Stimulated activated CD4-positive, alpha-beta T cell treated with anti-CD3 and anti-CD28 coated beads, Interleukin-1b, Interleukin-23, amount 100 ng/mL, for 48 hours (primary cell): ENCODE results near the gene FA2H.

Source experiments
- DNase-seq: peaks from one replicate; pipeline ENCODE4 v3.0.0-alpha.2; 2020

The FA2H gene

DNA sequence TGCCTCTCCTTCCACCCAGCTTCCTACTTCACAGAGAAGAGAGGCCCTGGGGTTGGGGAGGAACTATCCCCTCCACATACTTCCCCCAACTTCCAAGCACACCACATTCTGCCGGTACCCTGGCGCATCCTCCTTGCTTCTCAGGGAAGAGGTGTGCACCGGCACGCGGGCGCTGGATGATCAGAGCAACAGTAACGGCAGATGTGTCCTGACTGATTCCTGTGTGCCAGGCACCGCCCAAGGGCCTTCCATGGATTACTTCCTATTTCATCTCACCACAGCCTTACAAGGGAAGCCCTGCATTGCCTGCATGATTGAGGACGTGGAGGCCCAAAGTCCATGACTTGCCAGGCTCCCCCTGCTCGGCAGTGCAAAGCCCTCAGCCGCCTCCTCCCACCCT is 52.9 kb downstream of the FA2H start:
- no peak for DNase-seq

DNA sequence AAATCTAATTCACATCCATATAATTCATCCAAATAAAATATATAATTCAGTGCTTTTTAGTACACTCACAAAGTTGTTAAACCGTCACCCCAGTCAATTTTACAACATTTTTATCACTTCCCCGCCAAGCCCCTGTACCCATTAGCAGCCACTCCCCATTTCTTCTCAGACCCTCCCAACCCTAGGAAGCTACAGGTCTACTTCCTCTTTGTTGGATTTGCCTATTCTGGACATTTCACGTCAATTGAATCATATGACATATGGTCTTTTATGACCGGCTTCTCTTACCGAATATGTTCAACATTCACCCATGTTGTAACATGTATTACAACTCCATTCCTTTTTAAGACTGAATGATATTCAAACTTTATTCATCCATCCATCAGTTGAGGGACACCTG is 54.0 kb downstream of the FA2H start:
- no peak for DNase-seq

GRCh38 chr16:74718741-74719610 is 55.6 kb downstream of the FA2H start:
- no peak for DNase-seq

- DNase-seq: no peak
Observed at GRCh38 chr16:74718140-74718539, 56.5 kb downstream of the FA2H start.

- DNase-seq: no peak
Observed at GRCh38 chr16:74717367-74717766, 57.3 kb downstream of the FA2H start.

DNA sequence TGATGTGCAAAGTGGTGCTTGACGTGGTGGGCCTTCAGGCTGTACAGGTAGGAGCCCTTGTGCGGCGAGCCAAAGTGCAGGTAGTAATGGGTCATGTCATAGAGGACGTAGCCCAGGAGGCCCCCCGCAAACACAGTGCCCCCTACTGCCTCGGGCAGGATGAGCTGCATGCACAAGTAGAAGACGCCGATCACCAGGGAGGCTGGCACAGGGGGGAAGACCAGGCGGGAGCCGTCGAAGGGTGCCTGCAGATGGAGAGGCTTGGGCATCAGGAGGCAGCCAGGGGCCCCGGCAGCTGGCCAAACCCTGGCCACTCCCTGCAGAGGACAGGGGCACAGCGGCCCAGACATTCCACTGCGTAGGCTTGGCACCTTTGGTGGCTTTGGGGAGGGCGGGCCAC is 58.3 kb downstream of the FA2H start:
- no peak for DNase-seq

GRCh38 chr16:74713876-74714275 is 60.7 kb downstream of the FA2H start:
- DNase-seq: no peak

DNA sequence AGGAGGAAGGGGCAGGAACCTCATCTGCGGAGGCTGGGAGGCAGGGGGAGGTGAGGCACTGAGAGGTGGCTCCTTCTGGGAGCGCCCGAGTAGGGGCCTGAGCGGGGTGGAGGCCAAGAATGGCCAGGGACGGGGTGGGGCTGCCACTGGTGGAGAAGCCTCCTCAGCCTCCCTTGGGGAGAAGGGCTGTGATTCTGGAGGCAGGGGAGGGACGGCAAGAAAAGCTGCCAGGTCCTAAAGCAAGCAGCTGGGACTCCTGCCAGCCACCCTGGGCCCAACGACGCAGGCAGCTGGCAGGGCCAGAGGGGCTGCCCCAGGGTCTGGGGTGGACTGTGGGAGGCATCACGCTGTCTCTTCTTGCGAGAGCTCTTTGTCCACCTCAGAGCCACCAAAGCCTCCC is 61.3 kb downstream of the FA2H start:
- DNase-seq: no peak

- no peak for DNase-seq
Observed at GRCh38 chr16:74711938-74712337, 62.7 kb downstream of the FA2H start.

- DNase-seq: no peak
Observed at GRCh38 chr16:74710401-74710800, 64.2 kb downstream of the FA2H start.

- peak; percentile 78 for DNase-seq
Observed at GRCh38 chr16:74709441-74709877, 65.2 kb downstream of the FA2H start.

DNA sequence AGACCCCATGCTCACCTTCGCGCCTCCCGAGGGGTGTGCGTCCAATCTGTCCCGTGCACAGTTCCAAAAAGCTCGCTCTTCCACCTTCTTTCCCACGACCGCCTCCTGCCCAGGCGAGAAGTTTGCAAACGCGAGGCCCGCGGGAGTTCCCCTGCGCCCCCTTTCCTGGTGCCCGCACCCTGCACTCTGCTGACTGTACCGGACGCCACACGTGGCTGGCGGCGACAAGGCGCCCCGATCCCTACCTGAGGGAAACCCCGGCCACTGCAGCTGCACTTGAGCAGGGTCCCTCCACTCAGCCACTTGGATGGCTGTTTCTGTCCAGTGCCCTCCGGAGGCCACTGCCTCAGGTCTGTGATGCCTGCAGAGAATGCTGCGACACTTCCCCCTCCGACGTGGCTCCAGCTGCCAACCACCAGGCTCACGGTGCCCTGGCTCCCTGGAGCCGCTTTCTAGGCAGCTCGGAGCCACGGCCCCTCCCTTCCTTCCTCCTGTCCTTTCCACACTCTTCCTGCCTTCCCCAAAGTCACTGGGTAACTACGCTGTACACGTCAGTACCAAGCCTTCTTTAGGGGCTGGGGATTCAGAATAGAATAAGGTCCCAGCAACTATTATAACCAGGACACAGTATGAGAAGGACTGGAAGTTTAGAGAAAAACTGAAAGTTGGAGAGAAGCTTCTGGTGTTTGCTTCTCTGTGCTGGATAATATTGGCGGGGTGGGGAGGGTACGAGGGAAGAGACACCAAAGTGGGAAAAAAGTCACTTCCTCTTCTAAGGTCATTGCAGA is 74.0 kb downstream of the FA2H start, which contains the start of gene MLKL:
Gene MLKL, minus strand, starts transcription at position 425 of the 788 bp plus-strand sequence. CDS start 5,105 bp downstream, outside the sequence.
- peak; percentile 66 for DNase-seq

DNA sequence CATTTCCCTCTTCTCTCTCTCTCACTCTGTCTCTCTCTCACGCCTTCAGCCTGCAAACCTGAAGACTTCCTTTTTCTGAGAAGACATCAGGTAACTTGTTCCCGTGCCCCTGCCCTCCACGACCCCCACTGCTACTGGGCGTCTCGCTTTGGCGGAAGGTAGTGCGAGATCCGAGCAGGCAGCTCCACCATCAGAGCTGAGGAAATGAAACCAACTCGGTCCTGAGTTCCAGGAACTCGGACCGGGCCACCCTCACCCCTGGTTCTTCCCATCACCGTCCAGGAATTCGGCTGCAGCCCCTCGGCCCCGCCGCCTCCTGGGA is 74.5 kb downstream of the FA2H start:
- no peak for DNase-seq

DNA sequence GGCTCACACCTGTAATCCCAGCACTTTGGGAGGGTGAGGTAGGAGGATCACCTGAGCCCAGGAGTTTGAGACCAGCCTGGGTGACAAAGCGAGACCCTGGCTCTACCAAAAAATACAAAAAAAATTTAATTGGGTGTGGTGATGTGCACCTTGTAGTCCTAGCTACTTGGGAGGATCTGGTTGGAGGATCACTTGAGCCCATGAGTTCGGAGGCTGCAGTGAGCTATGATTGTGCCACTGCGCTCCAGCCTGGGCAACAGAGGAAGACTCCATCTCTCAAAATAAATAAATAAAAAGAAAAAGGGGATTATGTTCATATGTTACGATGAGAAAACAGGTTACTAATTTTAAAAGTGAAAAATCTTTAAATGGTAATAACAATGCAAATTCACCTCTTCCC is 75.0 kb downstream of the FA2H start:
- DNase-seq: no peak

DNA sequence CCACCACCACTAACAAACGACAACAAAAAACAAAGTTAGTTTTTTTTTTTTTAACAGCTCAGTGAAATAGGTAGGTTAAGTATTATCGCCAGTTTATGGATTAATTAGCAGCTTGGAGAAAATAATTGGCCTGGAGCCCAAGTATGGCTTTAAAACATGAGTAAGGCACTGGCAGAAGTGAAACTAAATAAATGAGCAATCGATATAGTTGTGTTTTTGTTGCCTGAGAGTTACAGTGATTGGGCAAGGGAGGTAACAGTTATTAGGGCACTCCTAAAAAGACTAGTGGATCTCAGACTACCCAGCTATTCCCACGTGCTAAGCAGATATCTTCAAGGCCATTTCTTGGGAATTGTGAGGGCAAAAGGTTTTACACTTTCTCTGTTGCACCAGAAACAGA is 76.4 kb downstream of the FA2H start:
- DNase-seq: no peak

GRCh38 chr16:74695450-74696422 is 78.9 kb downstream of the FA2H start:
- peak; percentile 52 for DNase-seq

GRCh38 chr16:74691093-74691855 is 83.3 kb downstream of the FA2H start:
- no peak for DNase-seq

DNA sequence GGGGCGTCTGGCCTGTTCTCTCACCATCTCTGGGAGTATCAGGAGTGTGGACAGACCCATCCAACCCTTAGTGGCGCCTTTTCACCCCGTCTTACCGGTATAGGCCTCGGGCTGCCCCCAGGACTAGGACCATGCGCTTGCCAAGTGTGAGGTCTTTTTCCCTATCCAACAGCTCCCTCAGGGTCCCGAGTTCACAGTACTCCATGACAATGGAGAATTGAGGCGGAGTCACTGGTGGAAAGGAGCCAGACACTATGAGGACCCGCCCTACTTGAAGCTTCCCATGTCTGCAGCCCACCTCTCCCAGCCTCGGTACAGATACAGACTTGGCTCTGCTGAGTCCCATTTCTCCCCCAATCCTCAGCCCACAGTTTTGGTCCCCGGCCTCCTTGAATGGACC is 92.1 kb downstream of the FA2H start:
- no peak for DNase-seq

DNA sequence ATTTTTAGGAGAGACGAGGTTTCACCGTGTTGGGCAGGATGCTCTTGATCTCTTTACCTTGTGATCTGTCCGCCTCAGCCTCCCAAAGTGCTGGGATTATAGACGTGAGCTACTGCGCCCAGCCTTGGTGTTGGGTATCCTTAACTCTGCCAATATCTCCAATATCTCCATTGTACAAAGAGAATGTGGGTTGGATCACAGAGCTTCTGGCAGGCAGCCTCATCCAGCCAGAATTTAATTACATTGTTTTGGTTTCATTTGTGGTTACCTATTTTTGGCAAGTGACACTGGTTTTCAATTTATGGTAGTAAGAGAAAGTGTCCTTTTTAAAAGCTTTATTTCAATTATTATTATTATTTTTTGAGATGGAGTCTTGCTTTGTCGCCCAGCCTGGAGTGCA is 93.9 kb downstream of the FA2H start:
- no peak for DNase-seq

GRCh38 chr16:74679983-74680382 is 94.6 kb downstream of the FA2H start:
- no peak for DNase-seq

- DNase-seq: no peak
Observed at GRCh38 chr16:74677868-74678267, 96.8 kb downstream of the FA2H start.

GRCh38 chr16:74673876-74674275 is 100.7 kb downstream of the FA2H start:
- no peak for DNase-seq
